Measurements from ENCODE around the gene ABHD2.

The ABHD2 gene

DNA sequence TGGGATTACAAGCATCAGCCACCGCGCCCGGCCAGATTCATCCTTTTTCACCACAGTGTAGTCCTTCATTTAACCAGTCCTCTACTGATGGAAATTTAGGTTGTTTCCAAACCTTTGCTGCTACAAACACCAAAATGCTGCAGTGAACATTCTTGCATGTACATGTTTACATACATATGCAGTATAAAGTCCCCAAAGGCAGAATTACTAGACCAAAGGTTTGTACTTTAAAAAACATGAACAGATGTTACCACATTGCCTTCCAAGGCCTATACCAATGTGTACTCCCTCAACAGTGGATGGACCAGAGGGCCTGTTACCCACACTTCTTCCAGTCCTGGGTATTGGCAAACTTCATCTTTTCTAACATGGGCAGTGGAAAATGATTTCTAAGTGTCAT, 82.1 kb downstream of the ABHD2 start:
- DNase-seq = no peak

- DNase-seq = peak; percentile 44 to 63
Measured at GRCh38 chr15:89171136-89172072, 83.1 kb downstream of the ABHD2 start.

- DNase-seq = no peak
Measured at GRCh38 chr15:89172921-89173320, 84.7 kb downstream of the ABHD2 start.

GRCh38 chr15:89174476-89174875, 86.2 kb downstream of the ABHD2 start:
- DNase-seq = no peak

DNA sequence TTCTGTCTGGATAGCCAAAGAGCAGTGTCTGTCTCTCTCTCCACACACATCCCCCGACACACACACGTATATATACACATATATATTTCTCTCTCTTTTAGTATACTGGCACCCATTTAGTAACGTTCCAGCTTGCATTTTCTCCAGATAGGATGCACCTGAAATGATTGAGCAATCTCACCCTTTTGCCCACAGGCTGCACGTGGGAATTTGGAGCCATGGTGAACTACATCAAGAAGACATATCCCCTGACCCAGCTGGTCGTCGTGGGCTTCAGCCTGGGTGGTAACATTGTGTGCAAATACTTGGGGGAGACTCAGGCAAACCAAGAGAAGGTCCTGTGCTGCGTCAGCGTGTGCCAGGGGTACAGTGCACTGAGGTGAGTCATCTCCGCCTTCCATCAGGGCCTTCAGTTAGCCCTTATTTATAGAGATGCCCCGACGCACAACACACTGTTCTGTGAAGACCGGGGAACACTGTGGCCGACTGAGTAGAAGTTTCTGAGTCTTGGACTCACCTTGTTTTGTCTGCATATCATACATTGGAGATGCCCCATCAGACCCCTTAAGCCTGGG, 87.4 kb downstream of the ABHD2 start:
- DNase-seq = no peak

DNA sequence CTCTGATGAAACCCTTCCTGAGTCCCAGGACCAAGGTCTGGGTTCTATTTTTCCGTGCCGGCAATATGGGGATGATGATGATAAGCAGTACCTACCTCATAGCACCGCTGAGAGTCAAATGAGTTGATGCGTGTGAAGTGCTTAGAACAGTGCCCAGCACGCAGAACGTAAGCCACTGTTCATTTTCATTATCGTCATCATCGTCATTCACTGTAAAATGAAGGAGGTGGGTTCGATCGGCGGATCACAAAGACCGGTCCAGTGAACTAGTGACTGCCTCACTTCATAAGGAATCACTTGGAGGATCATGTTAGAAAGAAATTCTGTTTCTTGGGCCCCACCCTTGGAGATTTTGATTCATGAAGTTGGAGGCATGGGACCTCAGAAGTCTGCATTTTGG, 88.9 kb downstream of the ABHD2 start:
- DNase-seq = no peak

GRCh38 chr15:89177633-89178306, 89.5 kb downstream of the ABHD2 start:
- DNase-seq = peak; percentile 66 to 76

DNA sequence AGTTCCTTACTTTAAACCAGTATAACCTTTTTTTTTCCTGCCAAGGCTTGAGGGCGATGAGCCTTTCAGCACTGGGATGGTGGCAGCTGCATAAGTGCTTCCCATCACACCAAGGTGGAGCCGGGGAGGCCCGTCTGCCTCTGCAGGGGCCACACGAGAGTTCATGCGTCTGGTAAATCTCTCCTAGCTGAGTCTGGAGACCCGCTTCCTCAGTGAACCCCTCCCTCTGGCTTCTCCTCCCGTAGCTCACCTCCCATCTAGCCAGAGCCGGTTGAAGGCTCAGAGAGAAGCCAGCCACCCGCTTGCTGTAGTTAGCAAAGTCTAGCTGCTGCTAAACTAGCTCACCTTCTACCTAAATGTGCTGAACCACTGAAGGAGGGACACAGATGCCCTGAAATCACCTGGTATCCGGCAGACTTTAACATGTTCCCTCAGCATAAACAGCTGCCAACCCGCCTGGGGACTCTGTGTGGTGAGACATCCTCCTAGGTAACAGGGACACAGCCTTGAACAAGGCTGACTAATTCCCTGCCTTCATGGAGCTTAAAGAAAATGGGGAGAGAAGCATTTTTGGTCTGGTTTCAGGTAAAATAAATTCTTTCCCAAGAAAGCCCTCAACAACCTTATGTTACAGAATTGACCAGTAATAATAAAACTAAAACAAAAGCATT, 90.2 kb downstream of the ABHD2 start:
- peak in 1 of 2 experiments; percentile 14 for DNase-seq

DNA sequence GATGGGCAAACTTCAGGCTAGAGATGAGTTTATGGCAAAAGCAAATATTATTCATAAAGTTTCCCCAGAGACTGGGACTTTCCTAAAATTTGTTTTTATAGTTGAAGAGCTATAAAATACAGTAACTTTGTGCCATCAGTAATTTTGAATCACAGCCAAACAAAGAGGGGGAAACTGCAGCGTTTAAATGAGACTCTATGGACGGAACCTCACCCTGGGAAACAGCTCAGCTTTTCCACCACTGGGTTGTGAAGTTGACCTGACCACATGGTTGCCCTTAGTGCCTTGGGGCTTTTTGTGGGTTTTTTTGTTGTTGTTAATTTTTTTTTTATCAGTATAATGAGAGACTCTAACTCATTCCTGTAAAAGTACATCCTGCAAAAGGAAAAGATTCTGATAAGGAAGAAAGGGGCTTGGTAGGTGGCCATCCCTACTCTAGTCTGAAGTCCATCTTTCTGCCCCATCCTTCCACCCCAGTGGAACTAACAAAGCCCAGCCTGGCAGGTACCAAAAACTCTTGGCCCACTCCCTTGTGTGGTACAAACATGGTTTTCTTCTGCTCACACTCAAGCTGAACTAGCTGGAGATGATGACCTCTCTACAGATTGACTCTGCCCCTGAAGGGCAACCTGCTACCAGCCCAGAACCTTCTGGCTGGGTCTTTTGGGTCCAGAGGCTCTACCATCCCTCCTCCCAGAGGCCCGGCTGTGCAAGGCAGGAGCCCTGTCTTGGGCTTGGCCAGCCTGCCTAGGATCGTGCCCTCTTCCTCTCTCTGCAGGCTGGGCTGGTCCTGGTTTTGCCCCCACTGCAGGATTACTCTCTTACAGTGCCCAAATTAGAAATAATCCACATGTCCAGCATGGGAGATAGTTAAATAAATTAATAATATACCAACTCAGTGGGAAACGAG, 92.0 kb downstream of the ABHD2 start:
- peak; percentile 66 to 79 for DNase-seq

DNA sequence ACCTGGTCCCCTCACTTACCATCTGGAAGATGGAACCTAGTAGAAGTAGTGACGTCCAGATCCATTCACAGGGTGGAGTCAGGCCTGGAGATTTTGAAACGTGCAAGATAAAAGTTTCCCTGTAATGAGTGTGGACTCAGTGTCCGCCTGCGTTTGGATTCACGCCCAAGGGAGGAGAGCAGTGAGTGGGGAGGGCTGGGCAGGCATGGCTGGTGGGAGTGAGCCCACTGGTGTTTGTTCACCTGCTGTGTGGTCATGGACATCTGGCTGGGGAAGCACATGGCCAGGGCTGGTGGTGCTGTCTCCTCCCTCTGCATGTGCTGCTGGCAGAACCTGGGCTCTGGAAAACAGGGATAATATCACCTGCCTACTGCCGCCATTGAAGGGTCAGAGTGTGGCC, 96.1 kb downstream of the ABHD2 start:
- no peak for DNase-seq

GRCh38 chr15:89184886-89185526, 96.8 kb downstream of the ABHD2 start:
- no peak for DNase-seq

- DNase-seq = no peak
Measured at GRCh38 chr15:89186803-89187202, 98.5 kb downstream of the ABHD2 start.

DNA sequence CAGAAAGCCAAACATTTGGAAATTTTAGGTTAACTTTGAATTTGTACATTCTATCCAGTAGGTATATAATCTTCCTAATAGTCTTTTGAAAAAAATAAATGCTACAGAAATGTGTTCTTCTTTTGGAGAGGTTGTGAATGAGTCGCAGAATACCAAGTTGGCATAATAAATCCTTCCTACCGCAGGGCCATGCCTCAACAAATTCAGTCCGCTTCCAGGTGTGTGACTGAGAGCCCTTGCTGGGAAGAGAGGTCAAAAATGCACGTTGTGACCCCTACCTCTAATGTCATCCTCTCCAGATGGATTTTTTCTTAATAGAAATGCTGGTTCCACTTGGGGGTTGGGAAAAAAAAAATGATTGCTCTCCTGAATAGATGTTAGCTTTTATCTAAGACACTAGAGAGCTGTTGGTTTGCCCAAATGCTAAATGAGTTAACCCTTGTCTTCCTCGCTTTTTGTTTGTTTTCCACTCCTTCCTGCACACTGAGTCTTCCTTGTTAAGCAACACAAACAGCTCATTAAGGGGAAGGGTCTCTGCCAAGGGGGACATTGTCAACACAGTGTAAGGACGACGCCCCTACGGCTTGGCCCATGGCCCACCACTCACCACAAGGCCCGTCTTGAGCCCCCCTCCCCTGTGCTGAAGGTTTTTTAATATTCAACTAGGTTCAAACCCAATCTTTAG, 99.2 kb downstream of the ABHD2 start:
- DNase-seq = no peak

GRCh38 chr15:89187986-89188514, 99.8 kb downstream of the ABHD2 start:
- DNase-seq = no peak

DNA sequence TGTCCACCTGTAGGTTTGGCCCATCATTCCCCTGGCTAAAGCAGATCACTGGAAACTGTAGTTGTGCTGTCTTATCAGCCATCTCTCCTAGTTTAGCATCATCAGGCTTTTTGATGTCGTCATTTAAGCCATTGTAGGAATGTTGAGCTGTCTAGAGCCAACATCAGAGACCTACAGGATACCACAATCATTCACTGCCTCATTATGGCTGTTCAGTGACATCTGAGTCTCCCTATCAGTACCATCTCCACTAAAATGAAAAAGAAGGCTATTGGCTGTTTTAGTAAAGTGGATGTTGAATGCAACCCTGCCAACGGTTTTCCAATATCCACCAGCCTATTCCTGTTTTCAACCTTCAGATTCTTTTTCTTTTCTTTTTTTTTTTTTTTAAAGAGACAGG, 103.9 kb downstream of the ABHD2 start:
- DNase-seq = no peak

- DNase-seq = no peak
Measured at GRCh38 chr15:89192766-89193165, 104.5 kb downstream of the ABHD2 start.

DNA sequence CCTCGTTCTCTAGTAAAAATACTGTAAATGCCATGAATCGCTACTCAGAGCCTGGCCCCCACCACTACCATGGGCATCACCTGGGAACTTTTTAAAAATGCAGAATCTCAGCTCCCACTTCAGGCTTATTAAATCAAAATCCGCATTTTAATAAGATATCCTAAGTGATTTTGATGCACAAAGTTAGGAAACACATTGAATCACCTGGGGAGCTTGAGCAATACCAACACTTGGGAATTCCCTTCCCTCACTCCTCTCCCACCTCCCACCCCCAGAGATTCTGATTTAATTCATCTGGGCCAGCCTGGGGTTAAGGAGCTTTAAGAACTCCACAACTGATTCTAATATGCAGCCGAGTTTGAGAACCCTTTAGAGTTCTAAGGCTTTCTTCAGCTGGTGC, 106.4 kb downstream of the ABHD2 start:
- no peak for DNase-seq

DNA sequence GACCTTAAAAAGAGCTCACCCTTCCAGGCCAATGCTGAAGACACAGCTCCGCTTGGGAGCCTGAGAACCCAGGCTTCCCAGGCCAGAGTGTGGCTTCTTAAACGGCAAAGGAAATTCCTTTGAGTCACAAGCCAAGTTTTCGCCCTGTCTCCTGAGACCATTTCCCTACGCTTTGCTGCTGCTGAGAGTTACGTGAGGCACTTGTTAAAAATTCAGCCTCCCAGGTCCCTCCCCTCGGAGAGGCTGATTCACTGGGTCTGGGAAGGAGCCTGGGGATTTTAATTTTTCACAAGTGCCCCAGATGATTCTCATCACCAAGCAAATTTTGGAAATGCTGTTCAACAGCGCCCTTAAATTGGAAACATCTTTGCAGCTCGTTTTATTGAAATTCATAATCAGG, 107.6 kb downstream of the ABHD2 start:
- no peak for DNase-seq

DNA sequence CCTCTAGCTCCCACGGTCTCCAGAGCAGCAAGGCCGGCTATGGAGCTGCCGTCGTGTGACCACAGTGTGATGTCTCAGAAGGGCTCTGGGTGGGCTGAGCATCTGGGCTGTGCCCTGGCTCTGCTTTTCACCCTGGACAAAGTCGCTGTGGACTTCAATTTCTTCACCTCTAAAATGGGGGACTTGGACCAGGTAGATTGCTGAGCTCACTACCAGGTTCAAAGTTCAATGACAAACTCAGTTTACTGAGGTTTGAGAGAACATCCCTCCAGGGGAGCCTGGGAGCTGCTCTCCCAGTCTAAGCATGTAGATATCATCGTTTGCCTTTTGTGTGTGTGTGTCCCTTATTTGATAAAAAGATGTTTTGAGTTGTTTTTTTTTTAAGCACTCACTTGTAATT, 108.0 kb downstream of the ABHD2 start:
- no peak for DNase-seq

DNA sequence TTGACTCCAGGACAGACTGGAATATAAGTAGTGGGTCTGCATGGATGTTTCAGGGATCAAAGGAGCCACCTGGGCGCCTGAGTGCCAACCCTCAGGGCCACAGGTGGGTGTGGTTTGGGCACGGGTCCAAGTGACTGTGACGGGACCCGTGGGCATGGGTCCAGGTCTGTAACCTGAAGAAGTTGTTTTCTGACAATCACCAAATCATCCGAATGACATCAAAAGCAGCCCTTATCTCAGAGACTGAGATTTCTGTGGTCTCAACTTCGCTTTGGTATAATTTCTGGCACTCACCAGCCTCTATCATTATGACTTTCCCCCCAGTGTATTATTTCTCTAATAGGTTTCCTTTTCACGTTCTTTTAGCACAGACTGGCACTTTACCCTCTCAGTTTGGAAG, 108.7 kb downstream of the ABHD2 start:
- DNase-seq = peak; percentile 77 to 82

- peak; percentile 41 to 56 for DNase-seq
Measured at GRCh38 chr15:89197503-89197971, 109.3 kb downstream of the ABHD2 start.

Measured in activated CD4-positive, alpha-beta T cell treated with anti-CD3 and anti-CD28 coated beads, Interleukin-2, amount 50 U/mL, for 48 hours (primary cell).